GM12875 (cell line): ENCODE measurements around the gene LRRC4C.

Experiments used
- H3K4me3 ChIP-seq: one replicate; pipeline ENCODE4 v1.5.1; 2011; ENCODE audit warnings: low read depth, low read length, control low read depth
- TF ChIP-seq, protein P1 (sequence below): IDR thresholded peaks from 2 replicates; pipeline ENCODE4 v1.5.1; 2011; ENCODE audit warnings: low read depth, mild to moderate bottlenecking, control low read depth, inconsistent platforms, low read length, moderate library complexity, borderline replicate concordance; ENCODE audit not compliant: insufficient read depth

LRRC4C gene

DNA sequence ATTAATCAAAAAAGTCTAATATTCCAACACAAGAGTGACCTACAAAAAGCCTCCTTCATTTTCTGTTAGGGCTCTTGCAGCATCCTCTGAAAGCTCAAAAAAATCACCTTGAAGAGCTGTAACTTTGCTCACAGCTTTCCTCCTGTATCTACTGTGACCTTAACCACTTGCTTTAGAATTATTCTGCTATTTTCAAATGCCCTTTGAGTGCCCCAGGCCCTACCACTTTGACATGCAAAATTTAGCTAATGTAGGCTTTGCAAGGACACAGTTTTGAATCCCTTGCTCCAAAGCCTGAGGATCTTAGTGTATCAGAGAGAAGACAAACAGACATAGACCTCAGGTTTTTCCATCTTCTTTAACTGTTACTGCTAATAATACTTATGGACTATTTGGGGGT is 253.1 kb downstream of the LRRC4C start:
- no peak overlapping the region for H3K4me3 ChIP-seq
- TF ChIP-seq, protein P1, sequence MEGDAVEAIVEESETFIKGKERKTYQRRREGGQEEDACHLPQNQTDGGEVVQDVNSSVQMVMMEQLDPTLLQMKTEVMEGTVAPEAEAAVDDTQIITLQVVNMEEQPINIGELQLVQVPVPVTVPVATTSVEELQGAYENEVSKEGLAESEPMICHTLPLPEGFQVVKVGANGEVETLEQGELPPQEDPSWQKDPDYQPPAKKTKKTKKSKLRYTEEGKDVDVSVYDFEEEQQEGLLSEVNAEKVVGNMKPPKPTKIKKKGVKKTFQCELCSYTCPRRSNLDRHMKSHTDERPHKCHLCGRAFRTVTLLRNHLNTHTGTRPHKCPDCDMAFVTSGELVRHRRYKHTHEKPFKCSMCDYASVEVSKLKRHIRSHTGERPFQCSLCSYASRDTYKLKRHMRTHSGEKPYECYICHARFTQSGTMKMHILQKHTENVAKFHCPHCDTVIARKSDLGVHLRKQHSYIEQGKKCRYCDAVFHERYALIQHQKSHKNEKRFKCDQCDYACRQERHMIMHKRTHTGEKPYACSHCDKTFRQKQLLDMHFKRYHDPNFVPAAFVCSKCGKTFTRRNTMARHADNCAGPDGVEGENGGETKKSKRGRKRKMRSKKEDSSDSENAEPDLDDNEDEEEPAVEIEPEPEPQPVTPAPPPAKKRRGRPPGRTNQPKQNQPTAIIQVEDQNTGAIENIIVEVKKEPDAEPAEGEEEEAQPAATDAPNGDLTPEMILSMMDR, result no peak

DNA sequence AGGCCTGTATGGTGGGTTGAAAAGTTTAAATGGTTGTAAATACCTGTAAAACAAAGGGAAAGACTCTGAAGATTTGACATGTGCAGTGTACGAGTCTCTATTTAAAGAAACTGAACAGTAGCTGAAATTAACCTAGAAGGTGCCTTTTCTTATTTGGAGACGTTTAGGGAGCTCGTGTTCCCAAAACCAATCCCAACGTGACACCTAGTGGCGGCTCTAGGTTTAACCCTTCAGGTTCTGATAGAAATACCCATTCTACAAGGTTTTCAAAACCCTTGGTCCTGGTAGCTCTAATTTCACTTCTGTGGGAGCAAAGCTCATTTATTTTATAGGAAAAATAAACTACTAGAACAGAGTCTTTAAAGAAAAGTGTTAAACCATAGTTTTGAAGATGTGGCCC is 258.3 kb downstream of the LRRC4C start:
- TF ChIP-seq, protein P1, result peak; percentile 39; the same call in 1 of the 2 replicates
- no peak overlapping the region for H3K4me3 ChIP-seq

DNA sequence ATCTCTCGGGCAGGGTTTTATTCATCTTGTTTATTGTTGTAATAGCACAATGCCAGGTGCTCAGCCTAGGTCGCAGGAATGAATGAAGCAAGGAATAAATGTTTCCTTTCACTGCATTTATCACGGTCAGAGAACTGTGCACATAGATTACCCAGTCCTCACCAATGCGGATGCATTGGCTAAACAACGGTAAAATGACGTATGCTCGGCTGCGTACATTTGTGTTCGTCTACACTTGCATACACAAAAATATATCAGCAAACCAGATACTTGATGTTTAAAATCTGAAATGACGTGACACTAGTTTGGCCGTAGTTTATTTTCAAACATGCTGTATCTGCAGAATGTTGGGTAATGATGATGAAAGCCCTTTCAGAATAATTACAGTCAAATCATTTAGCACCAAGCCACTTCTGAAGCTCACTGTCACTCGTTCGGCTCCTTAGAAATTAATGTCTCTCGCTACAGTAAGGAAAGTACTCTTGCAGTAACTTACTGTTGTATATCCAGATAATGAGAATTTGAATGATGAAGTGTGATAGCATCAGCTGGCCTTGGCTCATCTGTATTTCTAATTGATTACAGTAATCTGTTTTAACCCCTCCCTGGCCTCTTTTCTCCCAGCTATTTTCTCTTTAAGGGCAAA is 268.9 kb downstream of the LRRC4C start:
- H3K4me3 ChIP-seq, result no peak overlapping the region
- TF ChIP-seq, protein P1, result no peak

DNA sequence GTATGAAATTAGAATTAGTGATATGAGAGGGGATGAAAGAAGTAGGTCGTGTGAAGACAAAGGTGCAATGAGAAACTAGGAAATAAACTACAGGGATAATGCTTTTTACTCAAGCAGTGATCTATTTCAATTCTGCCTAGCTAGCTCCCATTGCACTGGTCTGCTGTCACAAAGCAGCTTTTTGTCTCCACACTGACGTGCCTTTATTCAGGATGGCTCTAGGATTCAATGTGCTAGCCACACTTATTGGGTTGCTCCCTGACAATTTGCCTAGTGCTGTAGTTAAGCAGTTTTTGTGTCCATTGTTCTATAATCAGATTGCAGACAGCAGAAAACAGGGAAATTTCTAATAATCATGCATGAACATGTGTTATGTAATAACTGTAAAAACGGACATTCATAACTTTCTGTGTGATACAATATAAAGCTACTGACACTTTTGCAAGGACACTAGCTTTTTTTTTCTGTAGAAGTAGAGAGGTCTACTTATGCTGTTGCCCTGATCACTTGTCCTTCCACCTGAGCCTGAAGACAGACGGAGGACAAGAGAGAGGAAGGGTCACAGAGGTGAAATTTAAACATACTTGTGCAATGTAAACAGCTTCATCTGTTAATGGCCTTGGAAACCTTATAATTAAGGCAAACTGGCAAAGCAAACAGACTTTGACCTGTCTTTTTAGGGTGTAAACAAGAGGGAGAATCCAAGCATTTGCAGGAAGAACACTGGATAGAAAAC is 269.6 kb downstream of the LRRC4C start:
- H3K4me3 ChIP-seq, result no peak overlapping the region
- TF ChIP-seq, protein P1, result no peak

DNA sequence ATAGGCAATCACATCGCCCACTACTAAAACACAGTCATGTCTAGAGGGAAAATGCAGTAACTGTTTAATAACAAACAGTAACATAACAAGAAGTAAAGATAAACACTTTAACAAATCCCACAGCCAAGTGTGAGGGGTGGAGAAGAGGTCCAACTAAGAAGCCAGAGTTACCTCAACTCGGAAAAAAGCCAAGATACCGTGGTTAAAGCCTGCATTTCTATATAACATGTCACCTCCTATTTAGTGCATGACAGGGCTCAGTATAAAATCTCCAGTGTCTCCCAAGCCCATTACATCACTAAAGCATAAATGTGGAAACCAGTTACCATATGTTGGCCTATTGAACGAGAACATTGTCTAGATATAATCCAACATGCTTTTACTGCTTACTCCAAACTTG is 281.7 kb downstream of the LRRC4C start:
- H3K4me3 ChIP-seq, result no peak overlapping the region
- TF ChIP-seq, protein P1, result no peak

DNA sequence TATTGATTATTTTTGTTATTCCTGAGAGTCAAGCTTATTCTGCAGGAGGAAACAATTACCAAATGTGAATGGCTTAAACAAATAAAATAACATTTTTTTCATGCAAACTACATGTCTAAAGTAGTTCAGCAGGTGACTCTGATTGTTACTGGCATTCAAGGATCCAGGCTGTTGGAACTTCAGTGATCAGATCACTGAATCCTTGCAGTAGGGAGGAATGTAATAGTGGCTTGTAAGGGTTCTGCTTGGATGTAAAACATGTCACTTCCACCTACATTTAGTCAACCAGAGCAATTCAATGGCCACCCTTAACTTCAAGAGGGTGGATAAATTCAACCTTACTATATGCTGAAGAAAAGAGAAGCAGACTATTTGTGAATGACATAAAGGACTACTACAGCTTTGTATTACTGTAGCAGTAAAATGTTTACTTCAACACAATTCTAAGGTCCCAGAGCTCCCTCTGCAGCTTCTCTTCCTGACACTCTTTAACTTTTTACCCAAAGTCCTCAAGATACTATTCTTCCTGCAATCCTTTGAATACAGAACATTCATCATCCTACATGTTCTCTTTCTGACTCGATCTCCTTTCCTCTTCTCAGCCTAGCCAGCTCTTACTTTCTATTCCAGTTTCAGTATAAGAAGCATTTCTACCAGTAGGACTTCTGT is 284.0 kb downstream of the LRRC4C start:
- no peak overlapping the region for H3K4me3 ChIP-seq
- TF ChIP-seq, protein P1, result no peak
